Brain microvascular endothelial cell (primary cell): ENCODE measurements around the gene PSMD14.
"Not testable (repeated sequence)": the region's sequence is repeated elsewhere in the genome, so short reads cannot be mapped to it uniquely, and the experiment has no call there.

Experiments
- DNase-seq: peaks from one replicate; pipeline ENCODE4 v3.0.0-alpha.2; 2020
- H3K27ac ChIP-seq: fragments of 250-450 bp; sonication (Bioruptor Pico); 2 replicates; pipeline ENCODE4 v1.5.1; 2020; ENCODE audit warnings: mild to moderate bottlenecking, moderate library complexity
- H3K27me3 ChIP-seq: fragments of 250-450 bp; sonication (Bioruptor Pico); replicated peaks from 2 replicates; pipeline ENCODE4 v1.5.1; 2020; ENCODE audit warnings: mild to moderate bottlenecking
- H3K36me3 ChIP-seq: fragments of 250-450 bp; sonication (Bioruptor Pico); replicated peaks from 2 replicates; pipeline ENCODE4 v1.5.1; 2020; ENCODE audit warnings: mild to moderate bottlenecking
- H3K4me3 ChIP-seq: 2 replicates; pipeline ENCODE4 v1.5.1; 2011; ENCODE audit warnings: low read depth, mild to moderate bottlenecking, control low read depth, low read length, moderate library complexity
- in situ Hi-C: cut with HindIII; loops from 2 replicates; pipeline ENCODE4 v1.10.0; 2017; ENCODE audit warnings: low sequenced_read_pairs, low pct_ligation_motif_present
- TF ChIP-seq, protein P1 (sequence below): IDR thresholded peaks from 2 replicates; pipeline ENCODE4 v1.5.1; 2011; ENCODE audit warnings: low read depth, mild to moderate bottlenecking, moderate library complexity, low read length, control low read depth, inconsistent platforms; ENCODE audit errors: missing control alignments

PSMD14 gene

DNA sequence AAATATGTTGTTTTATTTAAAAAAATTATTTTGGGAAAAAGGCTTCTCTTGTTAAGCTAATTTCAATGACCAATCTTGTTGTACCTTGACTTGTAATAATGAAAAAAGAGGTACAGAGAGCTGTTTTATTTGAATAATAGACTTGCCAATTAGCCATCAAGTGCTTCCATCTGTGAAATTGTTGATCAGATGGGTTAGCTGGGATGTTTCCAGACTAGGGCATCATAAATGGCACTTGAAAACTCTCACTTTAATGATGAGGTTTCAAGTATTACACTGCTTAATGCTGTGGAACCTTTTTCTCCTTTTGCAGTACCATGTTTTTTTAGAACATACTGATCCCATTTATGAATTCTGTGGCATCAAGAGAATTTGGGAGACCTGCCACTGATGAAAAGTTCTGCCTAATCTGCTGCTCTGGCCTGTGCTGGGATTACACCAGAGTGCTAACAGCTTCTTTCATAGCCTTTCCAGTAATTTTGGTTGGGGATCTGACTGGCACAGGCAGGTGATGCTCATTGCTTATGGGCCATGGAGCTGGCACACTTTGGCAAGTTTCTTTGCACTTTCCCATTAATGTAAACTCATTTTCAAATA, 24.2 kb downstream of the PSMD14 start:
- H3K27me3 ChIP-seq = no peaks in the 10 kb centered on the region
- in situ Hi-C loops = no loop called here
- H3K36me3 ChIP-seq = no peaks in the 10 kb centered on the region
- H3K27ac ChIP-seq = no peak overlapping the region
- no peak for DNase-seq
- TF ChIP-seq, protein P1, sequence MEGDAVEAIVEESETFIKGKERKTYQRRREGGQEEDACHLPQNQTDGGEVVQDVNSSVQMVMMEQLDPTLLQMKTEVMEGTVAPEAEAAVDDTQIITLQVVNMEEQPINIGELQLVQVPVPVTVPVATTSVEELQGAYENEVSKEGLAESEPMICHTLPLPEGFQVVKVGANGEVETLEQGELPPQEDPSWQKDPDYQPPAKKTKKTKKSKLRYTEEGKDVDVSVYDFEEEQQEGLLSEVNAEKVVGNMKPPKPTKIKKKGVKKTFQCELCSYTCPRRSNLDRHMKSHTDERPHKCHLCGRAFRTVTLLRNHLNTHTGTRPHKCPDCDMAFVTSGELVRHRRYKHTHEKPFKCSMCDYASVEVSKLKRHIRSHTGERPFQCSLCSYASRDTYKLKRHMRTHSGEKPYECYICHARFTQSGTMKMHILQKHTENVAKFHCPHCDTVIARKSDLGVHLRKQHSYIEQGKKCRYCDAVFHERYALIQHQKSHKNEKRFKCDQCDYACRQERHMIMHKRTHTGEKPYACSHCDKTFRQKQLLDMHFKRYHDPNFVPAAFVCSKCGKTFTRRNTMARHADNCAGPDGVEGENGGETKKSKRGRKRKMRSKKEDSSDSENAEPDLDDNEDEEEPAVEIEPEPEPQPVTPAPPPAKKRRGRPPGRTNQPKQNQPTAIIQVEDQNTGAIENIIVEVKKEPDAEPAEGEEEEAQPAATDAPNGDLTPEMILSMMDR = no peak
- H3K4me3 ChIP-seq = no peak overlapping the region

DNA sequence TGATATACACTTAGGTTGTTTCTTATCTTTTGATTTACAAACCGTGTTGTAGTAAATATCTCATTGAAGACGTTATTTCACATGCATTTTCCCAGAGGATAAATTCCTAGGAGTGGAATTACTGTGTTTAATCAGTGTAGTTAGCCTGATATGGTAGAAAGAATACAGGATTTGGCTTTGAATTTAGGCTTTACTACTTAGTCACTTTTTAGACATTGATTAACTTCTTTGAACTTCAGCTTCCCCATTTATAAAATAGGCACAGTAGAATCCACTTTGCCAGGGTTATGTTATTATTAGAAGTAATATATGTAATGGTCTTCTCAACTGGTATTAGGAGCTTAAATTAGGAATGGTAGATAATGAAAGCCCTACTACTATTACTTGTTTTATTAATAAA, 27.4 kb downstream of the PSMD14 start:
- in situ Hi-C loops = no loop called here
- no peaks in the 10 kb centered on the region for H3K36me3 ChIP-seq
- H3K27me3 ChIP-seq = no peaks in the 10 kb centered on the region
- TF ChIP-seq, protein P1 = no peak
- DNase-seq = no peak
- H3K27ac ChIP-seq = no peak overlapping the region
- no peak overlapping the region for H3K4me3 ChIP-seq

DNA sequence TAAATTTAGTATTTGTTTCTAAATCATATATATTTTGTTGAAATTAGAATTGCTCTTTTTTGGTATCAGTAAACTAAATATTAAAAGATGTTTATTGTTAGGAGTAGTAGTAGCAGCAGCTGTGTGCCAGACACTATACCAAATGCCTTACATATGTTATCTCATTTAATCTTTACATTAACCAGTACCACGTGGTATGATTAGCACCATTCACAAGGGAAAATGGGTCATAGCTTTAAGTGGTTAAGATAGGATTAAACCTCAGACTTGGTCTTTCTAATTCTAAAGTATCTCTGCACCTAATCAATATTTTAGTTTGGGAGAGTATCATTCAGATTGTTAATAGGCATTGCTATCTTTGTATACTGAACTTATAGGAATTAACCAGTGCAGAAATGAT, 29.0 kb downstream of the PSMD14 start:
- H3K36me3 ChIP-seq = no peaks in the 10 kb centered on the region
- in situ Hi-C loops = no loop called here
- no peaks in the 10 kb centered on the region for H3K27me3 ChIP-seq
- no peak overlapping the region for H3K27ac ChIP-seq
- no peak overlapping the region for H3K4me3 ChIP-seq
- DNase-seq = no peak
- TF ChIP-seq, protein P1 = no peak

DNA sequence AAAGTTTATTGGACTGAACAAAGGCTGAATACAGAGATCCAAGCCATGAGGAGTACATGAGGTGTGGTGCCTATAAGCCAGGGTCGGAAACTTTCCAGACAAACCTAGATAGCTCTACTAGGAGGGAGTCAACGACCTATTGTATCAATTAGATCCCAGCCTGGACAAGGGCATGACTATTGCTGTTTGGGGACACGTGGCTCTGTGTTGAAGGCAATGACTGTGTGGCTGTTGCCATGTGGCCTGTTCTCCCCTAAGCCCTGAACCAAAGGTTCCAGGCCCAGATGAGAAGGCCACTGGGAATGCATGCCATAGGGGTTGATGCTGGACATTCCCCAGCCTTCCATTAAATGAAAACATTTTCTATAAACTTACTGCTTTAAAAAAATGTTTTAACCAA, 31.3 kb downstream of the PSMD14 start:
- H3K27ac ChIP-seq, H3K27me3 ChIP-seq, in situ Hi-C loops, H3K4me3 ChIP-seq, DNase-seq, H3K36me3 ChIP-seq: not testable (repeated sequence)

DNA sequence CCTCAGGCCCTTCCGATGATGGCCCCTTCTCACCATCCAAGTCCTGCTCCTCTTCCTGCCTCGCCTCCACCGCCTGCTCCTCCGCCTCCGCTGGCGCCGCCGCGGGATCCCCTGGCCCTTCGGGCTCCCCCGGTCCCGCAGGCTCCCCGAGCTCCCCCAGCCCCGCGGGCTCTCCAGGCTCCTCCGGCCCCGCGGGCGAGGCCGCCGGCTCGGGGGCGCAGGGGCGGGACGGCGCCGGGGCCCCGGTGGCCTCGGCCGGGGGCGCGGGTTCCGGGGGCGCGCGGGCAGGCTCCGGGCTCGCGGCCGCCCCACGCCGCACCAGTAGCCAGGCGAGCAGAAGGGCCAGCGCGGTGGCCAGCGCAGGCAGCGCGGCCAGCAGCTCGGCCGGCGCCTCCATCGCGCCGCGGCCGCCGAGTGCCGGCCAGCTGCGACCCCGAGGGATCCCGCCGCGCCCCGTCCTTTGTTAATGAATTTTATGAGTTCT, 32.7 kb downstream of the PSMD14 start:
- H3K36me3 ChIP-seq, H3K4me3 ChIP-seq, DNase-seq, in situ Hi-C loops, H3K27ac ChIP-seq, H3K27me3 ChIP-seq: not testable (repeated sequence)

DNA sequence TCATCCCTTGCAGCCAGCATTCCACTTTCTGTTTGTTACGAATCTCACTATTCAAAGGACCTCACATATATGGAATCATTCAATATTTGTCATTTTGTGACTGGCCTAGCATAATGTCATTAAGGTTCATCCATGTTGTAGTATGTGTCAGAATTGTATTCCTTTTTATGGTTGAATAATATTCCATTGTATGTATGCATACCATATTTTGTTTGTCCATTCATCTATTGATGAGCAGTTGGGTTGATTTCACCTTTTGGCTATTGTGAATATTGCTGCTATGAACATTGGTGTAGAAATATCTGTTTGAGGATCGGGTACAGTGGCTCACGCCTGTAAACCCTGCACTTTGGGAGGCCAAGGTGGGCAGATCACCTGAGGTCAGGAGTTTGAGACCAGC, 35.0 kb downstream of the PSMD14 start:
- DNase-seq = no peak
- TF ChIP-seq, protein P1 = no peak
- no peak overlapping the region for H3K27ac ChIP-seq
- no peak overlapping the region for H3K4me3 ChIP-seq
- H3K27me3 ChIP-seq = no peaks in the 10 kb centered on the region
- H3K36me3 ChIP-seq = no peaks in the 10 kb centered on the region
- in situ Hi-C loops = no loop called here

DNA sequence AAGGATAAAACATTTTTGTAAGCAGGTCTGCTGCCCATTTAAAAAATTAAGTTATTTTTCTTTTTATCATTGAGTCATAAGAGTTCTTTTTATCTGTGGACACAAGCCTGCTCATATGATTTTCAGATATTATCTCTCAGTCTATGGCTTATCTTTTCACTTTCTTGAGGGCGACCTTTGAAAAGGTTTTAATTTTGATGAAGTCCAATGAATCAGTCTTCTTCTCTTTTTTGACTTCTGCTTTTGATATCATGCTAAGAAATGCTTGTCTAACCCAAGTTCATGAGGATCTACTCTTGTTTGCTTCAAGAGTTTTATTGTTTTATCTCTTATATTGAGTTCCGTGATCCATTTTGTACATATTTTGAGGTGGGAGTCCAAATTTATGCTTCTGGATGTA, 36.5 kb downstream of the PSMD14 start:
- in situ Hi-C loops = no loop called here
- DNase-seq = no peak

More for the DNA sequence above, 36.5 kb downstream of the PSMD14 start:
- H3K36me3 ChIP-seq = no peaks in the 10 kb centered on the region
- H3K27ac ChIP-seq = no peak overlapping the region
- TF ChIP-seq, protein P1 = no peak
- no peaks in the 10 kb centered on the region for H3K27me3 ChIP-seq
- no peak overlapping the region for H3K4me3 ChIP-seq
